Heart left ventricle (tissue), 16 donors: ENCODE data around the gene NLGN2. TPM values are rescaled to one million over a fixed set of nuclear protein-coding genes. Genes with fewer than 3 reads are reported as not detected.

Source experiments
- ATAC-seq, 4 donors: fragments of 200-7000 bp; cut with Tn5 transposase; one replicate each; pipeline ENCODE4 v1.9.1; 2020 to 2022; ENCODE audit warnings: moderate library complexity in 4 of 4, mild to moderate bottlenecking in 3 of 4, moderate number of reproducible peaks in 1 of 4
- DNase-seq, 5 donors: peaks; one replicate each; pipeline ENCODE4 v3.0.0-alpha.2; 2020
- H3K27ac ChIP-seq, 12 donors: fragments of 200-600 bp; sonication (generic) in 4 of 12; one replicate each; pipeline versions ENCODE4 v1.5.0 to v1.8.0; 2016 to 2022; ENCODE audit warnings: mild to moderate bottlenecking in 2 of 12
- H3K27me3 ChIP-seq, 9 donors: fragments of 200-600 bp; sonication (generic) in 2 of 9; one replicate each; pipeline versions ENCODE4 v1.5.1 to v1.8.0; 2016 to 2022; ENCODE audit warnings: mild to moderate bottlenecking in 3 of 9
- H3K36me3 ChIP-seq, 9 donors: fragments of 200-600 bp; sonication (generic) in 2 of 9; one replicate each; pipeline versions ENCODE4 v1.5.0 to v1.8.0; 2018 to 2022; ENCODE audit warnings: mild to moderate bottlenecking in 2 of 9
- H3K4me1 ChIP-seq, 12 donors: fragments of 200-600 bp; sonication (generic) in 4 of 12; one replicate each; pipeline versions ENCODE4 v1.5.0 to v1.8.0; 2016 to 2022; ENCODE audit warnings: mild to moderate bottlenecking in 3 of 12
- H3K4me3 ChIP-seq, 12 donors: fragments of 200-600 bp; sonication (generic) in 4 of 12; one replicate each; pipeline versions ENCODE4 v1.5.0 to v1.8.0; 2017 to 2022; ENCODE audit warnings: mild to moderate bottlenecking in 9 of 12, moderate library complexity in 4 of 12
- H3K9me3 ChIP-seq, 12 donors: fragments of 200-600 bp; sonication (generic) in 4 of 12; one replicate each; pipeline versions ENCODE4 v1.5.0 to v1.8.0; 2016 to 2022; ENCODE audit warnings: mild to moderate bottlenecking in 1 of 12
- POLR2A ChIP-seq, 2 donors: fragments of 450-650 bp; IDR thresholded peaks; one replicate each; pipeline ENCODE4 v1.6.1; 2017; ENCODE audit warnings: antibody characterized with exemption in 2 of 2, mild to moderate bottlenecking in 2 of 2, moderate library complexity in 2 of 2
- WGBS, 4 donors: extraction: QIAGEN DNeasy Blood & Tissue Kit in 2 of 4; methylation state at CpG; one replicate each; pipeline versions ENCODE4 v1.1.5 to v1.1.7; 2013 to 2018; 5-methylcytosine and 5-hydroxymethylcytosine counted together
- intact Hi-C, 10 donors: fragments of 100-400 bp; cut with DNase I; formaldehyde crosslinking; loops; one replicate each; pipeline versions ENCODE4 v1.11.1 to v1.14.2; 2022
- polyA plus RNA-seq, 2 donors: library from polyadenylated mRNA; stranded (reverse); fragments of 200-250 nt; gene quantifications; one replicate each; pipeline ENCODE4 v1.2.3, GENCODE V29; 2013
- total RNA-seq, 9 donors: library from RNA; depleted of rRNA in 2 of 9; stranded (reverse); fragments of >200 nt in 2 of 9; fragmentation: NEBNext Ultra II Directional in 3 of 9; extraction: Animal tissue kit (Norgen Biotek cat#: 25700) in 3 of 9; gene quantifications; one replicate each; pipeline versions ENCODE4 v1.1.0 to v1.2.4, GENCODE V29; 2016 to 2023
- TF ChIP-seq, protein P1 (sequence below), 12 donors: fragments of 200-600 bp; sonication (generic) in 4 of 12; IDR thresholded peaks; one replicate each; pipeline versions ENCODE4 v1.5.0 to v1.8.0; 2018 to 2022; ENCODE audit warnings: antibody characterized with exemption in 12 of 12, mild to moderate bottlenecking in 5 of 12
- donor health status: ischemic (EF 13 %, LVEDD 7.1; RV severe dilation, severe dysfunction).
- donor health status: healthy with polysubstance abuse.
- donor health status: DM: no; HTN: yes; CAD: no.
- donor health status: DM: no; HTN: no; CAD: no.
- donor health status: ischemic (EF 25% LVEDD 6.9; RV normal size, moderate dysfunction).
- donor health status: ischemic (EF 25% LVEDD 5.7; RV mildly dilated, moderate dysfunction).
- donor health status: healthy.
- donor health status: DM: yes; HTN: yes; CAD: no.
- donor health status: ischemic (EF 35%, LVEDD 5.7; RV mildly dilated, moderate dysfunction).
- donor health status: nonischemic (EF 11% LVEDD 7.7; RV severe dilation, severe dysfunction).
- donor health status: DM: yes; HTN: yes; CAD: no.
- donor health status: PGD.
- donor health status: ischemic (EF 29% LVEDD 5.4; RV normal size, mild dysfunction).
- donor health status: nonischemic (EF 23%, LVEDD 6.1; RV moderate dilation, normal function).

The NLGN2 gene
- total and polyA plus RNA-seq, 11 donors = 3.5 to 12.9 (median 7.3) TPM

DNA sequence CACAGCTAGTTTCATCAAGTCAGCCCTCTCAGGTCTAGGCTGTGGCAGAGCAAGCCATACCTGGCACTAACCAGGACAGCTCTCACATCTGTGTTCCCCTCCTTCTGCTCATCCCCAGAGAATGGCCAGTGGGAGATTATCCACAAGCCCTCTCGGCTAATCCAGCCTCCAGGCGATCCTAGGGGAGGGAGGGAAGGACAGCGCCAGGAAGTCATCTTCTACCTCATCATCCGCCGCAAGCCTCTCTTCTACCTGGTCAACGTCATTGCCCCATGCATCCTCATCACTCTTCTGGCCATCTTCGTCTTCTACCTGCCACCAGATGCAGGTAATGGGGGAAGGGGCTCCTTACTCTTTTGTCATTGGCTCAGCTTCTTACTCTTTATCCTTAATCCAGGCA, 40.8 kb downstream of the NLGN2 start:
- TF ChIP-seq, protein P1, sequence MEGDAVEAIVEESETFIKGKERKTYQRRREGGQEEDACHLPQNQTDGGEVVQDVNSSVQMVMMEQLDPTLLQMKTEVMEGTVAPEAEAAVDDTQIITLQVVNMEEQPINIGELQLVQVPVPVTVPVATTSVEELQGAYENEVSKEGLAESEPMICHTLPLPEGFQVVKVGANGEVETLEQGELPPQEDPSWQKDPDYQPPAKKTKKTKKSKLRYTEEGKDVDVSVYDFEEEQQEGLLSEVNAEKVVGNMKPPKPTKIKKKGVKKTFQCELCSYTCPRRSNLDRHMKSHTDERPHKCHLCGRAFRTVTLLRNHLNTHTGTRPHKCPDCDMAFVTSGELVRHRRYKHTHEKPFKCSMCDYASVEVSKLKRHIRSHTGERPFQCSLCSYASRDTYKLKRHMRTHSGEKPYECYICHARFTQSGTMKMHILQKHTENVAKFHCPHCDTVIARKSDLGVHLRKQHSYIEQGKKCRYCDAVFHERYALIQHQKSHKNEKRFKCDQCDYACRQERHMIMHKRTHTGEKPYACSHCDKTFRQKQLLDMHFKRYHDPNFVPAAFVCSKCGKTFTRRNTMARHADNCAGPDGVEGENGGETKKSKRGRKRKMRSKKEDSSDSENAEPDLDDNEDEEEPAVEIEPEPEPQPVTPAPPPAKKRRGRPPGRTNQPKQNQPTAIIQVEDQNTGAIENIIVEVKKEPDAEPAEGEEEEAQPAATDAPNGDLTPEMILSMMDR (IDR thresholded peaks at IDR 0.05) = no peak
- no peak for TF ChIP-seq POLR2A (IDR thresholded peaks at IDR 0.05)
- WGBS, 4 donors = 91 to 92% (median 92%) methylated on average over 7 of the region's 7 CpGs
- Histone ChIP-seq H3K36me3 (no peaks in the 10 kb centered on the region), H3K9me3 (no peaks in the 10 kb centered on the region), H3K4me1 (peaks cover 0 to 24% (median 9%) of the 10 kb centered on the region in 12 donors), H3K27ac (no peak overlapping the region), H3K4me3 (no peak overlapping the region), H3K27me3 (peaks cover 0 to 30% (median 0%) of the 10 kb centered on the region in 9 donors)
- ATAC-seq (no peak), DNase-seq (peak in 1 of 5 donors; percentile 10)
- intact Hi-C loops = loop anchor here in 1 of 10 donors (10.0 kb wide), 1 partner anchor 396 kb away; no protein-coding TSS in a partner anchor

DNA sequence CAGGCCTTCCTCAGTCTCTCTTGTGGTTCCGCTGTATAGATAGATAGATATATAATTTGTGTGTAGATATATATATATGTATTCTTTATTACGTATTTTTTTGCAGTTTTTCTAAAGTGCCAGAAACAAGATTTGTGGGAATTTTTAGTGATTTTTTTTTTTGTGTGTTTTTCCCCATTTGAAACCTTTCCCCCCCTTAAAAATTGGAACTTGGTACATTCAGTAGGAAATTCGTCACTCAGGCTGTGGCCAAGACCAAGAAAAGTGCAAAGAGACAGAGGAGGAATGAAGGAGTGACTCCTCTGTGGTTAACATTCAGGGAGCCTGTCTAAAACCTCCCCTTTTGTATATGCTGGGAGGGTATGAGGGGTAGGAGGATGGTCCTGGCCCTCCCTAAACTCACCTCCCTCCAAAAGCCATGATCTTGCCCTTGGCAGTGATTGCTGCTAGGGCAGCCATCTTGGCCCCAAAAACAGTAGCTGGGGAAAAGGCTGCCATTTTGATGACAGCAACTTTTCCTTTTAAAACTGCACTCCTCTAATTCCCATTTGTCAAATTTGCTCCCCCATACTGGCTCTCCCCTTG, 52.4 kb downstream of the NLGN2 start:
- H3K4me3 ChIP-seq = no peak overlapping the region
- H3K9me3 ChIP-seq = no peaks in the 10 kb centered on the region
- H3K36me3 ChIP-seq = peaks cover 0 to 36% (median 26%) of the 10 kb centered on the region in 9 donors
- DNase-seq (no peak), ATAC-seq (no peak)
- peaks cover 0 to 13% (median 5%) of the 10 kb centered on the region in 12 donors for H3K4me1 ChIP-seq
- H3K27ac ChIP-seq = no peak overlapping the region
- intact Hi-C loops = no loop called here
- 79 to 86% (median 84%) methylated on average over 3 of the region's 3 CpGs for WGBS, 4 donors
- H3K27me3 ChIP-seq = no peaks in the 10 kb centered on the region
- TF ChIP-seq, protein P1 (IDR thresholded peaks at IDR 0.05) = no peak
- no peak for TF ChIP-seq POLR2A (IDR thresholded peaks at IDR 0.05)

DNA sequence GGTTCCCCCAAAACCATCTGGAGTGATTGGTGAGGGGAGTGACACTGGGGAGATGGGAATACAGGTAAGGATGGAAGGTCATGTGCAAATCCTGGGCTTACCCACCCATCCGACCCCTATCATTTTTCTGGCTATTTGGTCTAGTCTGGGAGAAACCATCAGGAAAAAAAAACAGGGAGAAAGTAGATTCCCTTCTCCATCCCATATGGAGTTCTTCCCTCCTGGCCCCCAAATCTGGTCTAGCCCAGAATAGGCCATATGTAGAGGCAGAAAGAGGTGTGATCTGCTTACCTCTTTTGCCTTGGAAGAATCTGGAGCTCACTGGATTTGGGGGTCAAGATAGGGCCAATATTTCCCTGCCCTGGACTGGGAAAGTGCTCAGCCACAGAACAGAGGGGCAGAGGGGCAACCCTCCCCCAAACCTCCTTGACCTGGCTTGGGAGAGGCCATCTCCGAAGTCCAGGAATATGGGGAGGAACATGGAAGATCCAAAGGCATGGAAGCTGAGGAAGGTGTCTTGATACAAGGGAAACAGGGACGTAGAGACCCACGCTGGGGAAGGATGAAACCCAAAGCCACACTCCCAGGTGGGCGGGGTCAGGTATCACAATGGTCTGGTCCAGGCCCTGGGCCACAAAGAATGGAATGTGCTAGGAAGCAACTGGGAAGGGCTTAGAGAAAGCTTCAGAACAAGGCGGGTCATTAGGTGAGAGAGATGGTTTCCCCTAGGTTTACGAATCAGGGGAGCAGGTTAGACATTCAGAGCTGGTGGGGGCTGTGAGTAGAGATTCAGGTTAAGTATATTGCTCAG, 53.4 kb downstream of the NLGN2 start:
- 92 to 96% (median 94%) methylated on average over 7 of the region's 7 CpGs for WGBS, 4 donors
- ATAC-seq (no peak), DNase-seq (no peak)
- peaks cover 2 to 19% (median 9%) of the 10 kb centered on the region in 12 donors for H3K4me1 ChIP-seq
- no peaks in the 10 kb centered on the region for H3K27me3 ChIP-seq
- H3K4me3 ChIP-seq = no peak overlapping the region
- TF ChIP-seq, protein P1 (IDR thresholded peaks at IDR 0.05) = no peak
- no peak for TF ChIP-seq POLR2A (IDR thresholded peaks at IDR 0.05)
- intact Hi-C loops = no loop called here
- peaks cover 0 to 44% (median 36%) of the 10 kb centered on the region in 9 donors for H3K36me3 ChIP-seq
- H3K27ac ChIP-seq = no peak overlapping the region
- H3K9me3 ChIP-seq = no peaks in the 10 kb centered on the region
